ENCODE data around the gene GOLGA8M.
"Not testable (repeated sequence)": the region's sequence is repeated elsewhere in the genome, so short reads cannot be mapped to it uniquely, and the experiment has no call there.

DNA sequence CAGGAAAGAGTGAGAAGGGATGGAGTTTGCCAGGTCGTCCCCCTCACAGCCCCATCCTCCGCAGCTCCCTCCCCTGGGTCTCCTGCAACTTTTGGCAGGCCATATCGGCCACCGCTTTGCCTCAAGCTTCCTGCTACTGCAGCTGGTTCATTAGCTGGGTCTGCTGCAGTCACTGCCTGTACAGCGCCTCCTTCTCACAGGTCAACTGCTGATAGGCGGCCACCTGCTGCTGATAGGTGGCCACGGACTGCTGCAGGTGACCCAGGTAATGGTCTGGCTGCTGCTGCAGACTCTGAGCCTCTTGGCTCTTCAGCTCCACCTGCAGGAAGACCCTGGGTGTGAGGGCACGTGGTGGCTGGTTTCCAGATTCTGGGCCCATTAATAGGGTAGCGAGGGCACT is 8.3 kb downstream of the GOLGA8M start:
- not testable (repeated sequence) for TF ChIP-seq CTCF, POLR2A (IDR thresholded peaks at IDR 0.05)

Data from uterus (tissue), 2 donors.